Measurements from ENCODE around the gene ABHD11.
"Not testable (repeated sequence)": the region's sequence is repeated elsewhere in the genome, so short reads cannot be mapped to it uniquely, and the experiment has no call there.

The ABHD11 gene

DNA sequence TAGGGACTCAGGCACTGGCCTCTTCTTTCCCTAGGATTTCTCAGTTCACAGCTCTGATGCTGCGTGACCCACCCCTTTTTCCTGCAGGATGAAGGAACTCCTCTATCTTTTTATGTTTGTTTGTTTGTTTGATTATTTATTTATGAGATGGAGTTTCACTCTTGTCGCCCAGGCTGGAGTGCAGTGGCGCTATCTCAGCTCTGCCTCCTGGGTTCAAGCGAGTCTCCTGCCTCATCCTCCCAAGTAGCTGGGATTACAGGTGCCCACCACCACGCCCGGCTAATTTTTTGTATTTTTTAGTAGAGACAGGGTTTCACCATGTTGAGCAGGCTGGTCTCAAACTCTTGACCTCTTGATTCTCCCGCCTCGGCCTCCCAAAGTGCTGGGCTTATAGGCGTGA, 18.2 kb downstream of the ABHD11 start:
- DNase-seq (ENCODE audit: low read depth in 1 of 2, low spot score in 1 of 2), result not testable (repeated sequence)

DNA sequence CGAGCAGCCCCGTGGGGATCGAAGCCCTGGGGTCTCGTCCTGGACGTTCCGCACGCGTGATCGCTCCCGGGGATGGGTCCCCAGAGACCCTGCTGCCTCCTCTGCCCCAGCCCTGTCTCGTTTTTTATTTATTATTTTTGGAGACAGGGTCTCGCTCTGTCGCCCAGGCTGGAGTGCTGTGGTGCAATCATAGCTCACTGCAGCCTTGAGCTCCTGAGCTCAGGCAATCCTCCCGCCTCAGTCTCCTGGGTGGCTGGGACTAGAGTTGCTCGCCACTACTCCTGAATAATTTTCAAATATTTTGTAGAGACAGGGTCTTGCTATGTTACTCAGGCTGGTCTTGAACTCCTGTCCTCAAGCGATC, 18.8 kb downstream of the ABHD11 start:
- DNase-seq (ENCODE audit: low read depth in 1 of 2, low spot score in 1 of 2), result no peak

DNA sequence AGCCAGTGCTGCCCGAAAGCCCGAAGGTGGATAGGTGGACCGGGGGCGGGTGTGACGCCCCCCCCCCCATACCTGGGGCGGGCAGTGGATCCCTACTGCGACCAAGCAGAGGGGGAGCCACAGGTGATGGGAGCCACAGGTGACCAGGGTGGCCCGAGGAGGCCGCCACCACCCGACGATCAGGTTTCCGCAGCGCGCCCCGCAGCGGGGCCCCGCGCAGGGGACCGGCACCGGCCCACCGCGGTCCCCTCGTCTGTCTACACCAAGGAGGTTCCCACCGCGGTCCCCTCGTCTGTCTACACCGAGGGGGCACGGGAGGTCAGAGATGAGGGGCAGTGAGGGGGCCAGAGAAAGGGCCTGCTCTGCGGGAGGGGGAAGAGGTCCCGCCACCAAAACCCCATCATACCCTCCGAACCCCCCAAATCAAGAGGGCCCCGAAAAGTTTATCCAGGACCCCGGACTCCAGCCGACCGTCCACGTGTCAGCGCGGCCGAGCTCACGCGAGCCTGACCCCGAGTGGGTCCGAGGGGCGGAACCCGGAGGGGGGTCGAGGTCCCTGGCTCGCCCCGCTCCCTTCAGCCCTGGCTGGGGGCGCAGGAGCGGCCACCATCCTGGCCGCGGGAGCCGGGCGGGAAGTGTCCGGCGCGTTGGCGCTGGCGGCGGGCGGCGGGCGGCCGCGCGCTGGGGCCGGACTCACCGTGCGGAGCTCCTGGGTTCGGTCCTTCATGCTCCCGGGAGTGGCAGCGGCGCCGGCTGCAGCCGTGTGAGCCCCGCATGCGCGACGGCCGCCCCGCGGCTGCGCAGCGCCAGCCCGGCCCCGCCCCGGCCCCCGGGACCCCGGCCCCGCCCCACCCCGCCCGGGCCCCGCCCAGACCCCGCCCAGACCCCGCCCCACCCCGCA, 19.4 kb downstream of the ABHD11 start, which contains the start of gene STX1A:
TSS of gene STX1A (minus strand) at position 765 of the 901 bp plus-strand sequence. CDS start at position 727, 38 bp downstream.
- peak; percentile 40 to 66 for DNase-seq (ENCODE audit: low read depth in 1 of 2, low spot score in 1 of 2)

DNA sequence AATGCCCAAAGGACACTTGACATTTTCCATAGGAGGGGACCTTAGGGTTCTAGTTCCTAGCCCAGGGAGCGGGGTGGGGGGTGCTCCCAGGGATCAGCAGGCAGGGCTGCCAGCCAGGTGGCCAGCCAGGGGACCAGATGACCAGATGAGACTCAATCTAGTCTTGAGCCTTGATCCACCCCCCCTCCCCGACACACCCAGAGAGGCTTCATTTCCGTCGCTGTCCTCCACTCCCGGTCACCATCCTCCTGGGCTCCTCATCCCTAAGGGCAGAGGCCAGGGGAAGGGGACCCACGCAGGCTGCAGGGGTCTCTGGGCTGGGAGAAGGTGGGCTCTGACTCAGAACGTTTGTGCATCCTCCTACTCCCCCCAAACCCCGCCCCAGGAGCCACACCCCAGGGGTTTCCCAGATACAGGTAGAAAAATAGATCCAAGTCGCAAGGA, 20.1 kb downstream of the ABHD11 start:
- DNase-seq (ENCODE audit: low read depth in 1 of 2, low spot score in 1 of 2), result no peak

DNA sequence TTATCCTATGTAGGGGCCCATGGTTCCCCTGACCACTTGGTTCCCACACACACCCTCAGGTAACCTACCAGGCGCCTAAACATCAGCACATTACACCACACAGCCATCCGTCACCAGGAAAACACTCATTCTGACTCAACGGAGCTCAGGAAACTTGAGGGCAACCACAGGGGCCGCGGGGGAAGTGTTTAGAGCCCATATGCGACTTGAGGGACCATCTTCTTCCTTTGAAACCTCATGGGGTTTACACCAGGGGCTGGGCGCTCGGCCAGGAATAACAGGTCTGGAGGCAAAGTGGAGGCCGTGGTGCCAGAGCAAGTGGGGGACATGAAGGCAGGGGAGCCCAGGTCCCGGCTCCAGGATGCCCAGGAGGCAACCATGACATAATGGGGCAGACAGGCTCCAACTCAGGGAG, 20.6 kb downstream of the ABHD11 start:
- DNase-seq (ENCODE audit: low read depth in 1 of 2, low spot score in 1 of 2), result peak; percentile 37 to 60

- DNase-seq (ENCODE audit: low read depth in 1 of 2, low spot score in 1 of 2), result no peak
Measured at GRCh38 chr7:73717025-73717807, 21.4 kb downstream of the ABHD11 start.

- no peak for DNase-seq (ENCODE audit: low read depth in 1 of 2, low spot score in 1 of 2)
Measured at GRCh38 chr7:73716318-73716890, 22.2 kb downstream of the ABHD11 start.

DNA sequence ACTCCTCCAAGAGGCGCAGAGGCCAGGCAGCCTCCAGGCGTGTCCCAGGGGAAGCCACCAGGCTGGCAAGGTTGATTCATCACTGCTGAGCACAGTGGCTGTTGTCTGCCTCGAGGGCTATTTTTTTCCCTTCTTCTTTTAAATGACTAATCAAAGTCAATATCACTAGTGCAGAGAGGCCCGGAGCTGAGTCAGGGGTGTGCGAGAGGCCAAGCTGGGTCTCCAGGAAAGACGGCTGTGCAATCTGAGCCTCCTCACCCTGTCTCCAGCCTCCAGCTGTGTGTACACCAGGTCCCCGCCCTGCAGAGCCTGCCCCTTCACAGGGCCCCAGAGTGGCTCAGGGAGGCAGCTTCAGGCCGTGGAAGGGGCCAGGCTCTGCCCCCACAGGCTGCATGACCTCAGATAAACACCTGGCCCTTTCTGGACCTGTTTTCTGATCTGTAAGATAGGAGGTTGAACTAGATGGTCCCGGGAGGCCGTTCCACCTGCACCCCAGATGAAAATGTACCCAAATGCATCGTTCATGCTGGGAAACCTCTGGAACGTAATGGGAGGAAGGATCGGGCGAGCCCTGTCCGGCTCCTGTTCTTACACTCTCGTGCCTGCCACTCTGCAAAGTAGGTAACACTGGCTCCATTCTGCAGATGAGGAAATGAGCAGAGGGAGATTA, 22.8 kb downstream of the ABHD11 start:
- no peak for DNase-seq (ENCODE audit: low read depth in 1 of 2, low spot score in 1 of 2)

DNA sequence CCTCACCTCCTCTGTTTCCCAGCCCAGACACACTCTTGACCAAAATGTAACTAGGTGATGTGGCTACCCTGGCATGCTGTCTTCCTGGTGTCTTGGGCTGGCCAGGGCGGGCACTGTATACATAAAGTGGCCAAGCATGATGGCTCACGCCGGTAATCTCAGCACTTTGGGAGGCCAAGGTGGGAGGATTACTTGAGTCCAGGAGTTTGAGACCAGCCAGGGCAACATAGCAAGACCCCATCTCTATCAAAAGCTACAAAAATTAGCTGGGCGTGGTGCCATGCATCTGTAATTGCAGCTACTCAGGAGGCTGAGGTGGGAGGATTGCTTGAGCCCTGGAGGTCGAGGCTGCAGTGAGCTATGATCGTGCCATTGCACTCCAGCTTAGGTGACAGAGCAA, 25.3 kb downstream of the ABHD11 start:
- not testable (repeated sequence) for DNase-seq (ENCODE audit: low read depth in 1 of 2, low spot score in 1 of 2)

DNA sequence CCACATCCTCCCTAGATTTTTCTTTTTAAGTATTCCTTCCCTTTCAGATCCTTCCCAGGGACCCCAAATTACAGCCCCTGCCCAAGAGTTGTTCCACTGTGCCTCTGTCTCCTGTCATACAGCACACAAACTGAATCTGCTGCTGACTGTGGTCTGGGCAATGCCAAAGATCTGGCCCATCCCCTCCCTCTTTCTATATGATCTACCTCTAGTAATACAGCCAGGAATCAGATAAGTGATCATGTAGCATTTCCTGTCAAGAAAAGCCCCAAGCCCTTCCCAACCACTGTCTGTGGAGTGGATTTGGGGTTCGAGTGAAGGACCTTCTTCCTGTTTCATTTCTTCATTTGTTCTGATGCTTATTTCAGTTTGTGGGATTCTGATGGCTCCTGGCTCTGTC, 25.8 kb downstream of the ABHD11 start:
- no peak for DNase-seq (ENCODE audit: low read depth in 1 of 2, low spot score in 1 of 2)

DNA sequence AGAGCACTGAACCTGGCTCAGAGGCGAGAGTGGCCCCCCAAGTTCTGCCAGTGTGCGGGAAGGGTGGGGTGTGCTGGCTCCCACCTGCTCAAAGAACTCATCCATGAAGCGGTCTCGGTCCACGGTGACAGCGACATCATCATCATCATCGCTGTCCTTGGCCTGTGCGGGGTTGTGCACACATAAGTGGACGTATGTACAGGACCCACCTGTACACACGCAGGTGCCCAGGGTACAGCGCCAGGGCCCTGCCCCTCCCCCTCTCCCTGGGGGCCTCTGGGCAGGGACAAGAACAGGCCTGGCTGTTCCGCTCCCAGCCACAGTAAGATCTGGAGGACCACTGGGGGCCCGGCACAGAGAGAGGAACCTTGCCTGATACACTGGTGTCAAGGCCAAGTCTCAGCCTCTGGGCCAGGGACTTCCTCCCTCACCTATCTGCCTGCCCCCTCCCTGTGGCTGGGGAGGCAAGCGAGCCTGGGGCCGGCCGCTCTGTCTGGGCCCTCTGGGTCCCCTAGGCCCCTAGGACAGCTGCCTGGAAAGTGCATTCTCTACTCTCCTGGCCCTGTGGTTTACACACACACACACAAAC, 29.5 kb downstream of the ABHD11 start:
- no peak for DNase-seq (ENCODE audit: low read depth in 1 of 2, low spot score in 1 of 2)

- DNase-seq (ENCODE audit: low read depth in 1 of 2, low spot score in 1 of 2), result no peak
Measured at GRCh38 chr7:73707045-73707631, 31.5 kb downstream of the ABHD11 start.

GRCh38 chr7:73706126-73707044, 32.2 kb downstream of the ABHD11 start:
- DNase-seq (ENCODE audit: low read depth in 1 of 2, low spot score in 1 of 2), result no peak

GRCh38 chr7:73705551-73705920, 33.1 kb downstream of the ABHD11 start:
- DNase-seq (ENCODE audit: low read depth in 1 of 2, low spot score in 1 of 2), result no peak

DNA sequence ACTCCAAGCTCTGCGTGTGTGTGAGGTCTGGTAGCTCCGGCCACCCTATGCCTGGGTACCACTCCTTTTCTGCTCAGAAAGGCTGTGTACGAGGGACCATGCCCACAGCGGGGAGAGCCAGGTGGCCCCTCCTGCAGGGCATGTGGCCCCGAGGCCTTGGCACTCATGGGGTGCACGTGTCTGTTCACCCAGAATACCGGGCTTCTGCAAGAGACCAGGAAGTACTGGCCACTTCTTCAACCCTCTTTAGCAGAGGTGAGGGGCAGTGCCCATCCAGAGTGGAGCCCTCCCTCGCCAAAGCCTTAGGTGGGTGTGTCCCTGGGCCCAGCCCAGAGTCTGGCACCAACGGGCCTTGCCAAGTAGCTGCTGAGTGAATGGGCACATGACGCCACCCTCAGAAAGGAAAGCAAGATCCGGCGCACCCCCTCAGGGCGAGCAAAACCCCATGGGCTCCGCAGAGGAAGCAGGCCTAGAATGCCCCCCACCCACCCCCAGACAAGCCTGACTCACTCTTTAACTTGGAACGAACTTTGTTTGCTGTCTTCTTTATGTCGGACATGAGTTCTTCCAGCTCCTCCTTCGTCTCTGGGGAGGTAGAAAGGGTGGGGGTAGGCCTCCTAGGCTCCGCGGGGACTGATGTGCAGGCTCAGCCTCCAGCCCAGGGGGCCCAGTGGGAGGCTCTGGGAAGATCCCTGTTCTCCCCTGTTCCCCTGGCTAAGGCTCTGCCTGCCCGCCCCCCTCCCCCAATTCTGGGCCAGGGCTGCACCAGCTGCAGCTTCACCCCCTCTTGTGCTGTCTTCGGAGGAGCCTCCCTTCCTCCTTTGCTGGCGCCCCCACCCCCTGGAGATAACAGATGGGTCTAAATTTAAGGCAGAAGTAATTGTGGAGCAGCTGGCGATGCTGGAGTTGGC, 33.7 kb downstream of the ABHD11 start:
- no peak for DNase-seq (ENCODE audit: low read depth in 1 of 2, low spot score in 1 of 2)

- DNase-seq (ENCODE audit: low read depth in 1 of 2, low spot score in 1 of 2), result no peak
Measured at GRCh38 chr7:73703757-73704639, 34.6 kb downstream of the ABHD11 start.

GRCh38 chr7:73703225-73703624, 35.4 kb downstream of the ABHD11 start:
- no peak for DNase-seq (ENCODE audit: low read depth in 1 of 2, low spot score in 1 of 2)
